Psoas muscle (tissue), 8 donors: ENCODE data around the gene EPC1. TPM values are rescaled to one million over a fixed set of nuclear protein-coding genes. Genes with fewer than 3 reads are reported as not detected.
A peak's percentile ranks its signal among the peaks of the same experiment; 100 is the strongest.

Experiments used
- ATAC-seq, 4 donors: fragments of 200-7000 bp; cut with Tn5 transposase; one replicate each; pipeline ENCODE4 v1.9.1; 2020; ENCODE audit warnings: moderate library complexity in 3 of 4, mild to moderate bottlenecking in 2 of 4
- DNase-seq, 2 donors: peaks; one replicate each; pipeline ENCODE4 v3.0.0-alpha.2; 2020
- H3K27ac ChIP-seq: fragments of 200-600 bp; one replicate; pipeline ENCODE4 v1.8.0; 2022
- H3K27me3 ChIP-seq, 3 donors: fragments of 200-600 bp in 1 of 3; one replicate each; pipeline versions ENCODE4 v1.6.1 to v1.8.0; 2013 to 2022; ENCODE audit warnings: low read length in 2 of 3, mild to moderate bottlenecking in 2 of 3, moderate library complexity in 1 of 3; ENCODE audit not compliant: insufficient read depth in 3 of 3
- H3K36me3 ChIP-seq, 2 donors: fragments of 200-600 bp in 1 of 2; one replicate each; pipeline versions ENCODE4 v1.6.1 to v1.8.0; 2013 to 2022; ENCODE audit warnings: low read depth in 1 of 2, mild to moderate bottlenecking in 1 of 2, moderate library complexity in 1 of 2; ENCODE audit not compliant: insufficient read depth in 1 of 2
- H3K4me1 ChIP-seq: fragments of 200-600 bp; one replicate; pipeline ENCODE4 v1.8.0; 2022
- H3K4me3 ChIP-seq: fragments of 200-600 bp; one replicate; pipeline ENCODE4 v1.8.0; 2022; ENCODE audit warnings: mild to moderate bottlenecking
- H3K9me3 ChIP-seq: fragments of 200-600 bp; one replicate; pipeline ENCODE4 v1.8.0; 2022
- WGBS, 3 donors: extraction: QIAGEN DNeasy Blood & Tissue Kit; methylation state at CpG; one replicate each; pipeline versions ENCODE4 v1.1.6 to v1.1.7; 2013; 5-methylcytosine and 5-hydroxymethylcytosine counted together
- intact Hi-C, 2 donors: fragments of 100-400 bp; cut with DNase I; formaldehyde crosslinking; loops; one replicate each; pipeline versions ENCODE4 v1.11.0 to v1.14.2; 2022
- polyA plus RNA-seq, 3 donors: library from polyadenylated mRNA; stranded (reverse); fragments of 200-250 nt; gene quantifications; one replicate each; pipeline ENCODE4 v1.2.3, GENCODE V29; 2013
- total RNA-seq, 4 donors: library from RNA; stranded (reverse); fragmentation: NEBNext Ultra II Directional in 2 of 4; extraction: Animal tissue kit (Norgen Biotek cat#: 25700) in 2 of 4; gene quantifications; one replicate each; pipeline versions ENCODE4 v1.2.1 to v1.2.4, GENCODE V29; 2021 to 2023
- TF ChIP-seq, protein P1 (sequence below): fragments of 200-600 bp; IDR thresholded peaks from one replicate; pipeline ENCODE4 v1.8.0; 2022; ENCODE audit warnings: antibody characterized with exemption
- donor health status: healthy with polysubstance abuse.
- donor health status: DM: no; HTN: no; CAD: no; lungs with moderate emphysema.
- donor health status: Bipolar disorder and iron deficiency.
- donor health status: healthy.
- donor health status: DM: yes; HTN: yes; CAD: no.
- donor health status: DM: no; HTN: no; CAD: no.
- donor health status: DM: no; HTN: no; CAD: no.
- donor health status: DM: yes; HTN: yes; CAD: no.

The EPC1 gene
- total and polyA plus RNA-seq, 7 donors = 19.5 to 37.1 (median 23.4) TPM

DNA sequence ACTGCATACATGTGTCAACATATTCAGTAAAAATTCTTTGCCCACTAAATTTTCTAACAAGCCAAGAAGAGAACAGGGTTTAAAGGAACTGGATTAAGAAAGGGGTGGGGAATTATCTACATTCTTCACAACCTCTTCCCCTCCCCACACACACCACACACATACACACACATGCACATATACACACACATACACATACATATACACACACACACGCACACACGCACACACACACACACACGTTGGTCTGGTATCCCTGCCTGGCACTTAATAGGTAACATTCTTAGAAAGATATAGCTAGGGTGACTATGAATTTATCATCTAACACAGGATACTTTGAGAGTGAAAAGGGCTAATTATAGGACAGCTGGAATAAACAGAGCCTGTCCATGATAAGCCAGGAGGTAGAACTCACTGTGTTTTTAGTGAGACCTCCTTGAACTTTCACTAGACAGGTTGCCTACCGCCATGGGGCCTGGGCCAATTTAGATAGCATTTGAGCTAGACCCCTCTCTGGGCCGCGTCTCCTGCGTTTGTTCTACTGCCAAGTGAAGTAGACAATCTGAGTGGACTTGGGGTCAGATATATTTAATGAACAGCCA, 33.1 kb upstream of the EPC1 start:
- H3K4me3 ChIP-seq = peak overlapping the region; percentile 69
- ATAC-seq = peak in 2 of 4 donors; percentile 18 to 52

DNA sequence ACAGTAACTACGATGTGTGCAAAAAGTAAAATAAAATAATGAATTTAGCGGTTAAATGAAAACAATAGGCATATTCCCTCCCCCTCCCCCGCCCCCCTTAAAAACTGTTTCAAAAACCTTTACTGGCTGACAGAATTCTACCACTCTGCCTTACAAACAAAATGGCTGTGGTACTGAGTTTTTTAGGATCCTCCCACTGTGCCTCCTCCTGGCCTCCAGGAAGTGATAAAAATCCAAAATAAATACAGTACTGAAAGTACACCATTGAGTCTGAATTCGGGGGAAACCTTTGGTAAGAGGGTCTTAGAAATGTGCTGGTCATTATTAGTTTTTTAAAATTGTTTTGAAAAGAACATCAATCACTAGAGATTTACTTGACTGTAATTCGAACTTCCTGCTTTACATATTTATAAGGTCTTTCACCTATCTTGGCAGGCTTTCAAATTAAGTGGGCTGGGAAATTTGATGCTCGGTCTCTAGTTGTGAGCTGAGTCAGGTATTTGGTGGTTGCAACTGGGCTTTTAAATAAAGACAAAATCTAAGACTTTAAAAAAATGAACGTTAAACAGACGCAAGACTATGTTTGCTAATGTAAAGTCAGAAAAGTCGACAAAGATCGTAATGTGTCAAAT, 32.5 kb upstream of the EPC1 start:
- TF ChIP-seq, protein P1, sequence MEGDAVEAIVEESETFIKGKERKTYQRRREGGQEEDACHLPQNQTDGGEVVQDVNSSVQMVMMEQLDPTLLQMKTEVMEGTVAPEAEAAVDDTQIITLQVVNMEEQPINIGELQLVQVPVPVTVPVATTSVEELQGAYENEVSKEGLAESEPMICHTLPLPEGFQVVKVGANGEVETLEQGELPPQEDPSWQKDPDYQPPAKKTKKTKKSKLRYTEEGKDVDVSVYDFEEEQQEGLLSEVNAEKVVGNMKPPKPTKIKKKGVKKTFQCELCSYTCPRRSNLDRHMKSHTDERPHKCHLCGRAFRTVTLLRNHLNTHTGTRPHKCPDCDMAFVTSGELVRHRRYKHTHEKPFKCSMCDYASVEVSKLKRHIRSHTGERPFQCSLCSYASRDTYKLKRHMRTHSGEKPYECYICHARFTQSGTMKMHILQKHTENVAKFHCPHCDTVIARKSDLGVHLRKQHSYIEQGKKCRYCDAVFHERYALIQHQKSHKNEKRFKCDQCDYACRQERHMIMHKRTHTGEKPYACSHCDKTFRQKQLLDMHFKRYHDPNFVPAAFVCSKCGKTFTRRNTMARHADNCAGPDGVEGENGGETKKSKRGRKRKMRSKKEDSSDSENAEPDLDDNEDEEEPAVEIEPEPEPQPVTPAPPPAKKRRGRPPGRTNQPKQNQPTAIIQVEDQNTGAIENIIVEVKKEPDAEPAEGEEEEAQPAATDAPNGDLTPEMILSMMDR = no peak
- H3K27ac ChIP-seq = peak overlapping the region; percentile 80
- intact Hi-C loops = loop anchor here in 1 of 2 donors (2.0 kb wide), 2 partner anchors 33 to 67 kb away; partner anchors contain the start of genes CCDC7 and EPC1
- WGBS, 3 donors = 14 to 24% (median 23%) methylated on average over 10 of the region's 10 CpGs
- no peaks in the 10 kb centered on the region for H3K27me3 ChIP-seq
- no peaks in the 10 kb centered on the region for H3K9me3 ChIP-seq
- no peaks in the 10 kb centered on the region for H3K36me3 ChIP-seq
- peak overlapping the region; percentile 69 for H3K4me3 ChIP-seq
- ATAC-seq (peak; percentile 45 to 60 (median 50)), DNase-seq (no peak)
- H3K4me1 ChIP-seq = peaks cover 37% of the 10 kb centered on the region

More for the DNA sequence above, 33.1 kb upstream of the EPC1 start:
- Histone ChIP-seq H3K36me3 (no peaks in the 10 kb centered on the region), H3K27me3 (no peaks in the 10 kb centered on the region), H3K9me3 (no peaks in the 10 kb centered on the region), H3K4me1 (peaks cover 31% of the 10 kb centered on the region), H3K27ac (peak overlapping the region; percentile 80)
- intact Hi-C loops = loop anchor here (2.0 to 5.0 kb wide), 3 partner anchors 33 to 67 kb away; partner anchors contain the start of genes CCDC7 (in 1 of the 2) and EPC1 (in 1 of the 2)
- TF ChIP-seq, protein P1 = no peak
- 53 to 69% (median 61%) methylated on average over 7 of the region's 7 CpGs for WGBS, 3 donors
- no peak for DNase-seq

DNA sequence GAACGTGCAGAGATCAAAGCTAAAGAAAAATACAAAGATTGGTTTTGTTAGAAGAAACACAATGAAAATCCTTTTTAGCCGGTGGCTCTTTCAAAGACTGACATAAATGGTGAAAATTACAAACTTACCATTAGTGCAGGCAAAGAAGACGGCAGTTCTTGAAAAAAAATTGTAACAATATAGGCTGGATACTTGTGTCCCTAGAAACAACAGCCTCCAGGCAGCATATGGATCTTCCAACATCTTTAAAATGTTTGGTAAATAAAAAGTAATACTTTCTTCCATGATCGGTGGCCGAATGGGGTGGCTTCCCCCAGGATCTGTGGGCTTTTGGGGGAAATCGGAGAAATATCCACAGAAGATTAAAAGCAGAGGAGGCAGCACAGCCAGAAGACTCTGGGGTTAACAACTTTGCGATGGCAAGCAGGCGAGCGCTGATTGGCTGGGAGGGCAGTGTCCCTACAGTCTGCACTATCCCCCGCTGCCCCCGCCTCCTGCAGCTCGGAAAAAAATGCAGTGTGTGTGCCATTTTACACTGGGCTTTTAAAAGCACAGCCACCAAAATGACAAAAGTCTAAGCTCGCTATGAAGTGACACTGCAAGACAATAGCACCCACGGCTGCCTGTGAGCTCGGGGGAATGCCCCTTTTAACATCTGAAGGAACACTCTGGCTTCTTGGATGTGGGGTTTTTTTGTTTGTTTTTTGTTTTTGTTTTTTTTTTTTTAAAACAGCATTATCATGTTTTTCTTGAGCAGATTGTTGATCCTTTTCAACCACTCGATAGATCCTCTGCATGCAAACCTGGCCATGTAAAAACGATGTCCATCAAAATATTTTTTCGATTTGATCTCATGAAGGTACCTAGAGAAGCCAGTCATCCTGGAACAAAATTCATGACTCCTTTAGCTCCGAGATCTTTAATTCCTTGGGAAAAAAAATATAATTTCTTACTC, 31.7 kb upstream of the EPC1 start:
- peak; percentile 95 to 98 (median 96) for ATAC-seq
- intact Hi-C loops = loop anchor here in 1 of 2 donors (2.0 kb wide), 2 partner anchors 32 to 68 kb away; partner anchors contain the start of genes CCDC7 and EPC1
- WGBS, 3 donors = 0 to 1% (median 0%) methylated on average over 19 of the region's 19 CpGs
- H3K27ac ChIP-seq = peak overlapping the region; percentile 80
- no peaks in the 10 kb centered on the region for H3K27me3 ChIP-seq
- H3K9me3 ChIP-seq = no peaks in the 10 kb centered on the region
- H3K4me3 ChIP-seq = peak overlapping the region; percentile 69
- H3K36me3 ChIP-seq = no peaks in the 10 kb centered on the region
- TF ChIP-seq, protein P1 = no peak
- H3K4me1 ChIP-seq = peaks cover 39% of the 10 kb centered on the region
- peak; percentile 95 to 96 for DNase-seq

DNA sequence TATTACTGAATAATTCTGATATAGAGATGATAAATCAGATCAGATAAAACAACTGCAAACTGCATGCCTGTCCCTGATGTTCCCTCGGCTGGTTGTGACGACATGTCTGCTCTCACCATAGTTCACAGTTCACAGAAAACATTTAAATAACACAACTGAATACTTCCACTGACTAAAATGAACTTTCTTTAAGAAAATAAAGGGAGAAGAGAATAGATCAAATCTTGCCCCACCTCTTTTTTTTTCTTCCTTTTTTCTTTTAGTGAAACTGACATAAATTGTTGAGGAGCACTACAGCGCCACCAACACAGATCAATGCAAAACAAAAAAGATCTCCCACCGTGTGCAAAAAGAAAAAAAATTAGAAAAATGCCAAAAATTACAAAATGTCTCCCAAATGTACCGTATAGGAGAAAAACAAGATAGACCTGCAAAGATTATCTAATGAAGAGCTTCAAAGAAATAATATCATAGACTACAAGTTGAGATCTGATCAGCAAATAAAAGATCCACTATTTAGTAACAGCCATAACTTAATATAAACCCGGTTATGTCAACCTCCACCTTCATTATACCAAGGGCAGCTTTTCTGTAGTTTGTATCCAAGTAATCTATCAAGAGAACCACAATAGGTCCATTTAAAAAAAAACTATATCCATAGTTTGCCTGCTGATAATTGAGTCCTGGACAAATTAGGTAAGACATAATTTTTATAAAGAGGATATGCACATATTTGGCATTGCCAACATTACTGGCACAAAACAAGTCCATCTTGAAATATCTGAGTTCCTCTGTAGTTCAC, 30.7 kb upstream of the EPC1 start:
- peak in 3 of 4 donors; percentile 31 to 56 (median 52) for ATAC-seq
- Histone ChIP-seq H3K4me3 (peak overlapping the region; percentile 69), H3K27me3 (no peaks in the 10 kb centered on the region), H3K9me3 (no peaks in the 10 kb centered on the region), H3K4me1 (peaks cover 39% of the 10 kb centered on the region), H3K27ac (peak overlapping the region; percentile 80), H3K36me3 (no peaks in the 10 kb centered on the region)
- DNase-seq = no peak
- intact Hi-C loops = loop anchor here in 1 of 2 donors (2.0 kb wide), 2 partner anchors 31 to 69 kb away; partner anchors contain the start of genes CCDC7 and EPC1
- WGBS, 3 donors = 0 to 1% (median 1%) methylated on average over 6 of the region's 6 CpGs
- TF ChIP-seq, protein P1 = peak; percentile 25
